Fibroblast of the aortic adventitia (primary cell): ENCODE measurements around the gene IL6R. TPM values are rescaled to one million over a fixed set of nuclear protein-coding genes. Genes with fewer than 3 reads are reported as not detected.
A peak's percentile ranks its signal among the peaks of the same experiment; 100 is the strongest.

Source experiments
- DNase-seq: peaks from one replicate; pipeline ENCODE4 v3.0.0-alpha.2; 2010; ENCODE audit warnings: low read depth
- H3K4me3 ChIP-seq: 2 replicates; pipeline ENCODE4 v1.5.1; 2011; ENCODE audit warnings: low read depth, mild to moderate bottlenecking, control low read depth, low read length, moderate library complexity
- total RNA-seq: library from RNA; depleted of rRNA; stranded (reverse); fragments of >200 nt; gene quantifications from 2 replicates; pipeline ENCODE4 v1.2.3, GENCODE V29; 2012; ENCODE audit warnings: low replicate concordance
- TF ChIP-seq, protein P1 (sequence below): IDR thresholded peaks from 2 replicates; pipeline ENCODE4 v1.5.1; 2011; ENCODE audit warnings: mild to moderate bottlenecking, low read length, control low read depth, inconsistent platforms; ENCODE audit not compliant: insufficient read depth

Gene IL6R
- total RNA-seq, 1 donor, result 5.3 TPM

DNA sequence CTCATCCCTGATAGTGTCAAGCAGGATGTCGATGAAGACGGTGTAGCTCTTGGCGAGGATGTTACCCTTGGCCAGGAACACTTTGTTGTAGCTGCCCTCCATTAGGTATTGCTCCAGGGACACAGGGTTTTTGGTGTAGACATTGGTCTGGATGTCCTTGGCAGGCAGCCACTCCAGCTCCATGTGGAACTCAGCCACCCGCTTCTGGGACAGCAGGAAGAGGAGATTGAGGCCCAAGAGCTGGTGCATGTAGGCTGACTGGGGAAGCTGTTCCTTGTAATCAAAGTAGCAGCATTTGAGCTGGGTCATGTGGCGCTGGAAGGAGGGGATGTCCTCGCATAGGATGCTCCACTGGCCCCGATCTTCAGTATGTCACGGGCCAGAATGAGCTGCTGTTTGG is 9.5 kb downstream of the IL6R start:
- TF ChIP-seq, protein P1, sequence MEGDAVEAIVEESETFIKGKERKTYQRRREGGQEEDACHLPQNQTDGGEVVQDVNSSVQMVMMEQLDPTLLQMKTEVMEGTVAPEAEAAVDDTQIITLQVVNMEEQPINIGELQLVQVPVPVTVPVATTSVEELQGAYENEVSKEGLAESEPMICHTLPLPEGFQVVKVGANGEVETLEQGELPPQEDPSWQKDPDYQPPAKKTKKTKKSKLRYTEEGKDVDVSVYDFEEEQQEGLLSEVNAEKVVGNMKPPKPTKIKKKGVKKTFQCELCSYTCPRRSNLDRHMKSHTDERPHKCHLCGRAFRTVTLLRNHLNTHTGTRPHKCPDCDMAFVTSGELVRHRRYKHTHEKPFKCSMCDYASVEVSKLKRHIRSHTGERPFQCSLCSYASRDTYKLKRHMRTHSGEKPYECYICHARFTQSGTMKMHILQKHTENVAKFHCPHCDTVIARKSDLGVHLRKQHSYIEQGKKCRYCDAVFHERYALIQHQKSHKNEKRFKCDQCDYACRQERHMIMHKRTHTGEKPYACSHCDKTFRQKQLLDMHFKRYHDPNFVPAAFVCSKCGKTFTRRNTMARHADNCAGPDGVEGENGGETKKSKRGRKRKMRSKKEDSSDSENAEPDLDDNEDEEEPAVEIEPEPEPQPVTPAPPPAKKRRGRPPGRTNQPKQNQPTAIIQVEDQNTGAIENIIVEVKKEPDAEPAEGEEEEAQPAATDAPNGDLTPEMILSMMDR, result no peak
- no peak for DNase-seq
- no peak overlapping the region for H3K4me3 ChIP-seq

DNA sequence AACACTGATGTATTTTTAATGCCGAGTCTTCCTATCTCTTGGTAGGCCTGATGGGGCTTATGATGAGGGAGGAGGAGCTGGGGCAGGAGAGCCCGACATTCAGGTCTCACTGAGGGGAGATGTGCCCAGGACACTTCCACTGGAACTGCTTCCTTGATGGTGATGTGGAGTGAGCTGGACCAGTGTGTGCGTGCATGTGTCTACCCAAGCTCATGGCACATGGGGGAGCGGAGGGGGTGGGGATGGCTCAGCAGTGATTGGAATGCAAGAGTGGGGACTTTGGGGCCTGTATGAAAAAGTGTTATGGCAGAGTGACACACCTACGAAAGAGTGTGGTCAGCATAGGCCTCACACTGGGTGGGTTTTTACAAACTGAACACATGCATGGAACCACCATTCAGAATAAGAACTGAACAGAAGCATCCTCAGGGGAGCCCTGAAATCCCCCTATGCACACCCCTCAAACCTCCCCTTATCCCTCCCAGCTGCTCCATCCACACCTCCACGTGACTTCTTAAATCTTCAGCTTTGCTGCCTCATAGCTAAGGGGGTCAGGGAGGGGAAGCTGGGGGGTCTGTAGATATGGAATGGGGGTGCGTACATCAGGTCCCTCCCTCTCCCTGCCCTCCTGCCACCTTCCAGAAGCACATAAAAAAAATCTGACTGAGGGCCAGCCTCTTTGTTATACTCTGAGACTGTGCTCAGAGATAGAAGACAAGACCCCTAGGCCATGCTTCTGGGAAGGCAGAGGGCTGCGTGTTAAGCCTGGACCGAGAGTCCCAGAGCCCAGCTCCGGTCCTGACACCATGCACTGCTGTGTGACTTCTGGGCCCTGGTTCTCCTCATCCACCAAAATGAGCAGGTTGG is 11.6 kb downstream of the IL6R start:
- TF ChIP-seq, protein P1, result no peak
- no peak for DNase-seq
- no peak overlapping the region for H3K4me3 ChIP-seq

DNA sequence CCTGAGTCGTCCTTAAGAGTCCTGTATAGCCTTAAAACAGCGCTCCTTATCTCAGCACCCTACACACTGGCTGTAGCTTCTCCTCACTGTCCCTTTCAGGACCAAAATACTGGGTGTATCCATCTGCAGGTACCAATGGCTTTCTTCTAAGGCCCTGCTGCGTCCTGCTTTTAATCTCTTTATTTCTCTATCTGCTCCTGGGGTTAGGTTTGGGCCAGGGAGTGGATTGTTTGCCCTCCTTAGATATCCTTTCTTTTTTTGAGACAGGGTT is 12.1 kb downstream of the IL6R start:
- no peak for DNase-seq
- no peak overlapping the region for H3K4me3 ChIP-seq
- TF ChIP-seq, protein P1, result no peak

DNA sequence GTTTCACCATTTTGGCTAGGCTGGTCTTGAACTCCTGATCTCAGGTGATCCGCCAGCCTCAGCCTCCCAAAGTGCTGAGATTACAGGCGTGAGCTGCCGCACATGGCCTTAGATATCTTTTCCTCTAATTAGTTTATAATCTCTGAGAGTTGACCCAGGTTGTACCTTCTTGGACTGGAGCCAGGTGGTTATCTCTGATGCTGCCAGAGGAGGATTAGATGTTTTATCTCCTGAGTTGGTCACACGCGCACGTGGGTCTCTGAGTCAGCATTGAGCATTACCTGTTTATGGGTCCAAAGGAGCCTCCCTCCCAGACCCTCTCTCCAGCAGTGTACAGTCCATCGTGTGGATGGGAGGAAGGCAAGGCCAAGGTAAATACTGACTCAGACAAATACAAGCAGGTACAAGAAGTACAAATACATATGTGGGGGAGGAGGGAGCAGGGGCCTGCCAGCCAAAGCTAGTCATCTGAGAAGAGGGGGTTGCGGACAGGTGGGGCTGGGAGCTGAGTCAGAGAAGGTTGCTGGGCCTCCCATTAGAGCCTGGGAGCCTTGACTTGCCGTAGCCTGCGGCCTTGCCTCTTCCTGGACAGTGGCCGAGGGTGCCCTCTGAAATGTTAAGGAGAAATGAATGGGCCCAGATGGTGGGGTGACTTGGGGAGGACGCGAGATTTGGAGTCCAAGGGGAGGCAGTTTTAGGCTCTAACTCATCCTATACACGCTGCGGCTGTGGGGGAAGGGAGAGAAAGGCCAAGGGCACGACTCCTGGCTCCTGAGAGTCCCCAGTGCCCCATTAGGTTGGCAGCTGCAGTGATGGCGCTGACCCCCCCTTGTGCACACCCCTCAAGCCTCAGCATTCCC is 13.1 kb downstream of the IL6R start:
- no peak overlapping the region for H3K4me3 ChIP-seq
- TF ChIP-seq, protein P1, result no peak
- no peak for DNase-seq

DNA sequence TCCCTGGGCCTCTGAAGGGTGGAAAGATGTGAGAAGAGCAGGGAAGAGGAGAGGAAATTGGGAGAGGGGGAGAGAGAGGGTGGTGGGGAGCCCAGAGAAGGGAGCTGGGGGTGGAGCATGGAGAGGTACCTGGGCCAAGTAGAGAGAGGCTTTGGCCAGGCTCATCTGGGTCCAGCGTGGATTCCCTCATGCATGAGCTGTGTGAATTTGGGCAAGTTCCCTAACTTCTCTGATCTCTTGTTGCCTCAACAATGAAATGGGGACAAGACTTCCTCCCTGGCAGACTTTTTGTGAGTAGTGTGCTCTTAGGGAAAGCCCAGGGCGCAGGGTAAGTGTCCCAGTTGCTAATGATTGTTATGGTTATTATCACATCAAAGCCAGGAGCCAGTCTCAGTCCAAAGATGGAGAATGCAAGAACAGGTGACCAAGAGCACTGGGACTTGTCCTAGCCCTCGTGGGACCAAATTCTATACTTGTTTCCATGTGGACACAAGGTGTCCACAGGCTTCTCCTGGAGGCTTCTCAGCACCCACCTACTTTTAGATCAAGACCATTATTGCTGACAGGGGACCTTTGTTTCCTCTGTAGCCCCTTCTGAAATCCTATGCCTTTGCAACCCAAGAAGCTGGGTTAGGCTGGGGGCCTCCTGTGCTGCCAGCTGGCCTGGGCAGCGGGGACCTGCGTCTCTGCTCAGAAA is 13.9 kb downstream of the IL6R start:
- DNase-seq, result no peak
- TF ChIP-seq, protein P1, result no peak
- H3K4me3 ChIP-seq, result no peak overlapping the region

DNA sequence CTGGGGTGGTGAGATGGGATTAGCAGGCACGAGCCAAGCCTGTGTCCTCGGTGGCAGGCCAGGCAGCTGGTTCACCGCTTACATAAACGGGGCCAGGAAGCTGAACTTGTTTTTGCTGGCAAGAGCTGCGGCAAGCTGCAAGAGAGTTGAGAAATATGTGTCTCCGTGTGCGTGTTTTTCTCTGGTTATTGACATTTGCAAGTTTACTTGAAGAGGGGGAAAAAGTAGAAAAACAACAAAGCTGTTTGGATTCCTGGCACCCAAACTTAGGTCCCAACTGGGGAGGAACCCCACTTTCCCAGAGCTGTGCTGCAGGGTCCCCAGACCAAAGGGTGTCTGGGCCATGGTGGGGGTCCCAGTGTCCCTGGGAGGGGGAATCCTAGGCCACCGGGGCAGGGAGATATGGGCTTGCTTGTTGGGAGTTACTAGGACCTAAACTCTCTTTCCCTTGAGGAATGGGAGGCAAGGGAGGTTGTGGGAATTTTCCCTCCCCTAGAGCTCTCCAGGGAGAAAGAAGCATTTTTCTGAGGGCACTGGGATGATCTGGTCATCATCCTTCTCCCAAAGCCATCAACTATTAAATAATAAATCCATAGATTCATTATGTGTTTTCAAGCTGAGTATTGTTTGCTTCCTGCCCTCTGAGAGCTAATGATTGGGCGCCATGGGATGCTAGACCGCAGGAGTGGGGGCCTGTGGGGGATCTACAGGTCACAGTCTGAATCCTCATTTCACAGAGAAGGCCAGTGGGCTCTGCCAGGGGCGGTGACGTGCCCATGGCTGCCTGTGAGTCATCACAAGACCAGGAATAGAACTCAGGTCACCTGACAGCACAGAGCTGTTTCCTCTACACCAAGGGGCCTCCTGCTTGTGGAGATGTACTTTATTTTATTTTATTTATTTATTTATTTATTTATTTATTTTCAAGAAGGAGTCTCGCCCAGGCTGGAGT is 14.8 kb downstream of the IL6R start:
- TF ChIP-seq, protein P1, result no peak
- DNase-seq, result peak; percentile 97
- H3K4me3 ChIP-seq, result peak overlapping the region; percentile 9
